ENCODE data around the gene CHERP.
"Not testable (repeated sequence)": the region's sequence is repeated elsewhere in the genome, so short reads cannot be mapped to it uniquely, and the experiment has no call there.

The CHERP gene

DNA sequence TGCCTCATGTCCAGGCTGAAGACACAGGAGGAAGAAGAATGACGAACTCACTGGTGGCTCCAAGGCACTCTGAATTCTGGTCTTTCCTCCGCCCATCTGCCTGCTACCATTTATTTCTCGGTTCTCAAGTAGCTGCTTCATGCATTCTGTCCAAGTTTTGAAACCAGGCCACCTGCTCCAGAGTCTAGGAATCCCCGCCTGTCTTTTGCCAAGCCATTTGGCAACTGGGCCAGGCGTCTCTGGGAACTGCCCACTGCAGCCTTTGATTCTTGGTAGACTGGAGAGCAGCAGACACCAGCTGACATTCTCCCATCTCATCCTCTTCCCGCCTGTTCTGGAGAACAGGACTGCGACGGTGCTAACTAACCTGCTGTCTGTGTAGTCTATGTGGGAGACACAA is 19.1 kb upstream of the CHERP start:
- Histone ChIP-seq H3K27me3 (ENCODE audit: insufficient read depth, low read length) (no peaks in the 10 kb centered on the region), H4K20me1 (ENCODE audit: insufficient read depth, low read length) (no peaks in the 10 kb centered on the region), H3F3A (ENCODE audit: insufficient read depth, low read length) (no peaks in the 10 kb centered on the region), H3K9ac (ENCODE audit: low read length) (no peak overlapping the region), H3K36me3 (ENCODE audit: insufficient read depth, low read length) (peaks cover 72% of the 10 kb centered on the region), H3K27ac (ENCODE audit: low read depth, low read length, poor library complexity, severe bottlenecking) (no peak overlapping the region), H3K4me1 (ENCODE audit: insufficient read depth, low read length, severe bottlenecking) (no peaks in the 10 kb centered on the region), H3K4me2 (ENCODE audit: low read length) (no peak overlapping the region), H3K9me3 (ENCODE audit: low read length) (no peaks in the 10 kb centered on the region), H3K79me2 (ENCODE audit: insufficient read depth, low read length) (no peaks in the 10 kb centered on the region), H2AFZ (ENCODE audit: low read length) (no peak overlapping the region), H3K4me3 (ENCODE audit: low read depth, low read length, poor library complexity, severe bottlenecking) (no peak overlapping the region), H3K9me2 (ENCODE audit: low read depth, low read length) (no peaks in the 10 kb centered on the region)
- no peak for TF ChIP-seq EZH2 (IDR thresholded peaks at IDR 0.05; ENCODE audit: borderline replicate concordance, low read length)
- TF ChIP-seq, protein P1, sequence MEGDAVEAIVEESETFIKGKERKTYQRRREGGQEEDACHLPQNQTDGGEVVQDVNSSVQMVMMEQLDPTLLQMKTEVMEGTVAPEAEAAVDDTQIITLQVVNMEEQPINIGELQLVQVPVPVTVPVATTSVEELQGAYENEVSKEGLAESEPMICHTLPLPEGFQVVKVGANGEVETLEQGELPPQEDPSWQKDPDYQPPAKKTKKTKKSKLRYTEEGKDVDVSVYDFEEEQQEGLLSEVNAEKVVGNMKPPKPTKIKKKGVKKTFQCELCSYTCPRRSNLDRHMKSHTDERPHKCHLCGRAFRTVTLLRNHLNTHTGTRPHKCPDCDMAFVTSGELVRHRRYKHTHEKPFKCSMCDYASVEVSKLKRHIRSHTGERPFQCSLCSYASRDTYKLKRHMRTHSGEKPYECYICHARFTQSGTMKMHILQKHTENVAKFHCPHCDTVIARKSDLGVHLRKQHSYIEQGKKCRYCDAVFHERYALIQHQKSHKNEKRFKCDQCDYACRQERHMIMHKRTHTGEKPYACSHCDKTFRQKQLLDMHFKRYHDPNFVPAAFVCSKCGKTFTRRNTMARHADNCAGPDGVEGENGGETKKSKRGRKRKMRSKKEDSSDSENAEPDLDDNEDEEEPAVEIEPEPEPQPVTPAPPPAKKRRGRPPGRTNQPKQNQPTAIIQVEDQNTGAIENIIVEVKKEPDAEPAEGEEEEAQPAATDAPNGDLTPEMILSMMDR (IDR thresholded peaks at IDR 0.05; ENCODE audit: low read length), result no peak

DNA sequence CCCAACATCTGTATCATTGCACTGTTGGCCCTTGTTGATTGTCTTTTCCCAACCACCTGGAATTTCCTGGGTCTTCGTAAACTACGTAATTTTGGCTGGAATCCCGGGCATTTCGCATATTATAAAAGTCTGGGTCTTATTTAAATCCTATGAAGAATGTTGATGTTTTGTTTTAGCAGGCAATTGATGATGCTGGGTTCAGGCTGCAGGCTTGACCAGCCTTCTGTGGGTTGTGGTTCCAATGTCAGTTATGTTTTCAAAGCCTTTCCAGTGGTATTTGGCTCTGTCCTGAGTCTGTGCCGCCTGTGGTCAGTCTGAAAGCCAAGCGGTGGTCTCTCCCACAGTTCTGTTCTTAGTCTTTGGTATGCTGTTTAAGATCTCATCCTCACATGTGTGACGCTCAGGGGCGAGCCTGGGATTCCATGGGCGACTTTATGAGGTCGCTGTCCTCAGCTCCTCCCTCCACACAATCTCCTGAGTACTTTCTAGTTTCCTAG is 17.6 kb upstream of the CHERP start:
- H3K36me3 ChIP-seq (ENCODE audit: insufficient read depth, low read length), result peaks cover 68% of the 10 kb centered on the region

DNA sequence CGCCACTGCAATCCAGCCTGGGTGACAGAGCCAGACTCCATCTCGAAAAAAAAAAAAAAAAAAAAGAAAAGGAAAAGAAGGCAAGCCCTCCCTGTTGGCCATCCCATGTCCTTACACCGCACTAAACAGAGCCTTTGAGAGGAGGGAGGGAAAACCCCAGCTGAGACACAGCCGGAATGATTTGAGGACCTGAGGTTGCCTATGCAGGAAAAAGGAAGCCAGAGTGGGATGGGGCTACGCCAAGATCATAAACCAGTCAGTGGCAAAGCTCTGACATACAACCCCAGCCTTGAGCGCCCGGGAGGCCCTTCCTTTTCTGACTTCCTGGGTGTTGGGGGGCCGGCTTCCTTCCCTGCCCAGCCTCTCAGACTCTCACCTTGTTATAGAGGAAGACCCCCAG is 12.5 kb upstream of the CHERP start:
- Histone ChIP-seq H3K27ac (ENCODE audit: low read depth, low read length, poor library complexity, severe bottlenecking) (no peak overlapping the region), H3K36me3 (ENCODE audit: insufficient read depth, low read length) (peaks cover 55% of the 10 kb centered on the region)
- TF ChIP-seq, protein P1 (IDR thresholded peaks at IDR 0.05; ENCODE audit: low read length), result no peak
- no peak for TF ChIP-seq EZH2 (IDR thresholded peaks at IDR 0.05; ENCODE audit: borderline replicate concordance, low read length)

More for the DNA sequence above, 17.6 kb upstream of the CHERP start:
- Histone ChIP-seq H3K4me1 (ENCODE audit: insufficient read depth, low read length, severe bottlenecking) (no peaks in the 10 kb centered on the region), H3K9me2 (ENCODE audit: low read depth, low read length) (no peaks in the 10 kb centered on the region), H3K9ac (ENCODE audit: low read length) (no peak overlapping the region), H3K27me3 (ENCODE audit: insufficient read depth, low read length) (no peaks in the 10 kb centered on the region), H3K4me2 (ENCODE audit: low read length) (no peak overlapping the region), H4K20me1 (ENCODE audit: insufficient read depth, low read length) (no peaks in the 10 kb centered on the region), H3K79me2 (ENCODE audit: insufficient read depth, low read length) (no peaks in the 10 kb centered on the region), H3K4me3 (ENCODE audit: low read depth, low read length, poor library complexity, severe bottlenecking) (no peak overlapping the region), H3K27ac (ENCODE audit: low read depth, low read length, poor library complexity, severe bottlenecking) (no peak overlapping the region), H3F3A (ENCODE audit: insufficient read depth, low read length) (no peaks in the 10 kb centered on the region), H3K9me3 (ENCODE audit: low read length) (no peaks in the 10 kb centered on the region), H2AFZ (ENCODE audit: low read length) (no peak overlapping the region)
- TF ChIP-seq, protein P1 (IDR thresholded peaks at IDR 0.05; ENCODE audit: low read length), result no peak
- no peak for TF ChIP-seq EZH2 (IDR thresholded peaks at IDR 0.05; ENCODE audit: borderline replicate concordance, low read length)

DNA sequence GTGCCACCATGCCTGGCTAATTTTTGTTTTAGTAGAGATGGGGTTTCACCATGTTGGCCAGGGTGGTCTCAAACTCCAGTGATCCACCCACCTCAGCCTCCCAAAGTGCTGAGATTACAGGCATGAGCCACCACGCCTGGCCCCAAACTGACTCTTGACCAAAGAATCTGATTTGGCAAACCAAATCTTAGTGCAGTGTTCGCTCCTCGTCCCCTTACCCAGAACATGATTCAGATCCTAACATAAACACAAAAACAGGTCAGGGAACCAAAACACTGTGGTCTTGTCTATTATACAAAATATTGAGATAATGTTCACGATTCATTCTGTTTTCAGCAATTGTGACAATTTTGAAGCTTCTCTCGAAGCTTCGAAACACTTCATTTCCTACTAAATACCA is 9.7 kb upstream of the CHERP start:
- H3K9ac ChIP-seq (ENCODE audit: low read length); H3K27me3 ChIP-seq (ENCODE audit: insufficient read depth, low read length); H3K9me3 ChIP-seq (ENCODE audit: low read length); H3K4me2 ChIP-seq (ENCODE audit: low read length); H3K9me2 ChIP-seq (ENCODE audit: low read depth, low read length); H4K20me1 ChIP-seq (ENCODE audit: insufficient read depth, low read length); H3K79me2 ChIP-seq (ENCODE audit: insufficient read depth, low read length); H3F3A ChIP-seq (ENCODE audit: insufficient read depth, low read length); H2AFZ ChIP-seq (ENCODE audit: low read length); H3K4me3 ChIP-seq (ENCODE audit: low read depth, low read length, poor library complexity, severe bottlenecking); H3K27ac ChIP-seq (ENCODE audit: low read depth, low read length, poor library complexity, severe bottlenecking); H3K4me1 ChIP-seq (ENCODE audit: insufficient read depth, low read length, severe bottlenecking): not testable (repeated sequence)
- H3K36me3 ChIP-seq (ENCODE audit: insufficient read depth, low read length), result peaks cover 39% of the 10 kb centered on the region

More for the DNA sequence above, 12.5 kb upstream of the CHERP start:
- no peak overlapping the region for H2AFZ ChIP-seq (ENCODE audit: low read length)
- H3K79me2 ChIP-seq (ENCODE audit: insufficient read depth, low read length), result no peaks in the 10 kb centered on the region
- H3K27me3 ChIP-seq (ENCODE audit: insufficient read depth, low read length), result no peaks in the 10 kb centered on the region
- no peak overlapping the region for H3K4me2 ChIP-seq (ENCODE audit: low read length)
- no peaks in the 10 kb centered on the region for H3K4me1 ChIP-seq (ENCODE audit: insufficient read depth, low read length, severe bottlenecking)
- H3K4me3 ChIP-seq (ENCODE audit: low read depth, low read length, poor library complexity, severe bottlenecking), result no peak overlapping the region
- H3F3A ChIP-seq (ENCODE audit: insufficient read depth, low read length), result no peaks in the 10 kb centered on the region
- no peaks in the 10 kb centered on the region for H3K9me3 ChIP-seq (ENCODE audit: low read length)
- H3K9ac ChIP-seq (ENCODE audit: low read length), result no peak overlapping the region
- H4K20me1 ChIP-seq (ENCODE audit: insufficient read depth, low read length), result no peaks in the 10 kb centered on the region
- H3K9me2 ChIP-seq (ENCODE audit: low read depth, low read length), result no peaks in the 10 kb centered on the region
